GM19372 (cell line): ENCODE data around the gene NDUFV1.

Experiments
- ATAC-seq: cut with Tn5 transposase; IDR thresholded peaks from one replicate; pipeline ENCODE4 v1.9.1; 2021; ENCODE audit warnings: mild to moderate bottlenecking, low read depth, moderate library complexity; ENCODE audit not compliant: unreplicated experiment

The NDUFV1 gene

DNA sequence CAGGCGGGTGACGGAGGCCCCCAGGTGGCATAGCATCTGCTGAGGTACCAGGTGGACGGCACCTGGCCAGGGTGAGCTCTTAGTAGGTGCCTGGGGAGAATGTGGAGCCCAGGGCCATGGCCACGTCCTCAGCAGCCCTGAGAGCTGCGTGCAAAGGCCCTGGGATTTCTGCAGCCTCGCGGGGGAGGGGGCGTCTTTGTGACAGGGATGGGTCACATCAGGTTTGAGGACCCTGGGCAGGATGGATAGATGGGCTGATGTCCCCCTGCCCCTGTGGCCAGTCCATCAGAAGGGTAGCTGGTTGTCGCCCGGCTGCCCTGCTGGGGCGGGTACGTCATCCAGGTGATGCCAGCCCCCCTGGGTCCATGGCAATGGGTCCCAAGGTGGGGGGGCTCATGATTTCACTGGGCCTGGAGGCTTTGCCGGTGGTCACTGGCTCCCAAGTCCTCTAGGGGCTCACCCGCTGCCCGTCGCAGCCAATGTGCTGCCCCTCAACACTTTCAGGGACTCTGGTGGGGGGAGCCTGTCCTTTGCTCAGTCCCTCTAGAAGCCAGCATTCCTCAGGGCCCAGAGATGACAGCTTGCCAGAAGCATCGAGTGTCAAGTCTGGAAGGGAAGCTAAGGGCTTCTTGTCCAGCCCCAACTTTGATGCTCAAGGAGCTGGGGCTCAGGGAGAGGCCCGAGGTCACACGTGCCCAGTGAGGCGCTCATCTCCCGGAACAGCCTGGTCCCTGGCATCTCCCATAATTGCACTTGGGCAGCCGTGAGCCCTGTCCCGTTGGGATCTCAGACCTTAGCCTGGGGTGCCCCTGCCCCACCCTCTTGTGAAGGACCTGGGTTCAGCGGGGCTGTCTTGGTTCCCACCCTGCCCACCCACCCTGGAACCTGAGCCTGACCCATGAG, 32.0 kb downstream of the NDUFV1 start:
- no peak for ATAC-seq

GRCh38 chr11:67639438-67639859, 32.7 kb downstream of the NDUFV1 start, which contains the start of gene TBX10:
TSS of gene TBX10 (minus strand) at chr11:67639763. CDS start at chr11:67639472, 291 bp downstream.
- ATAC-seq, result no peak

DNA sequence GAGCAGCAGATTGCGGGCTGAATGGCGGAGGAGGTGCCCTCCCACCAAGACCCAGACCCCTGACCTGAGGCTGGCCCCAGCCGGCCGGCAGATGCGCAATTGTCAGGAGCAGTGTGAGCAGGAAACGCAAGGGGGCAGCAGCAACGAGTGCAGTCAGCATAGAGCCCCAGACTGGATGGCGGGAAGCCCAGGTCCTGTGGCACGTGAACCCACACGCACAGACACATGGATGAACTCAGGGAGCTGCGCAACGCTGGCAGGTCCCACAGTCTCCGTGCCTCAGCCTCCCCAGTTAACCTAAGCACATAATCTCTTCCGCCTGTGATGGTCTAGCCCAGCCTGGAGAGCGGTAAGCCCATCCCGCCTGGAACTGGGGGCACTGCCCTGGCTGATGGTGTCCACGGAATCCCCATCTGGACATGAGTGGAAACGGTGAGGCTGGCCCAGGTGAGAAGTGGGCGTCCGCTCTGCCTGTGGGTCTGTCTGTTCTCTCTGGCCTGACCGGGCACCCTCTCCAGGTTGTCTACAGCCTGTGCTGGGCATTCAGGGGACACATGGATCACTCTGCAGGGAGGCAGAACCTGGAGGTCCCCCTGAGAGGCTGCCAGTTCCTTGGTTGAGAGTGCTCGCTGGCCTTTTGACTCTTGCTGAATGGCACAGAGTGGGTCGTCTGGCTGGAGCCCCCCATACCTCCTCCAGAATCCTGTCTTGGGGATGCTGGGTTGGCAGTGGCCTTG, 33.5 kb downstream of the NDUFV1 start:
- ATAC-seq, result no peak

- ATAC-seq, result no peak
These were observed 34.1 kb downstream of the NDUFV1 start for GRCh38 chr11:67640758-67641337.

GRCh38 chr11:67641338-67642172, 34.8 kb downstream of the NDUFV1 start:
- no peak for ATAC-seq

DNA sequence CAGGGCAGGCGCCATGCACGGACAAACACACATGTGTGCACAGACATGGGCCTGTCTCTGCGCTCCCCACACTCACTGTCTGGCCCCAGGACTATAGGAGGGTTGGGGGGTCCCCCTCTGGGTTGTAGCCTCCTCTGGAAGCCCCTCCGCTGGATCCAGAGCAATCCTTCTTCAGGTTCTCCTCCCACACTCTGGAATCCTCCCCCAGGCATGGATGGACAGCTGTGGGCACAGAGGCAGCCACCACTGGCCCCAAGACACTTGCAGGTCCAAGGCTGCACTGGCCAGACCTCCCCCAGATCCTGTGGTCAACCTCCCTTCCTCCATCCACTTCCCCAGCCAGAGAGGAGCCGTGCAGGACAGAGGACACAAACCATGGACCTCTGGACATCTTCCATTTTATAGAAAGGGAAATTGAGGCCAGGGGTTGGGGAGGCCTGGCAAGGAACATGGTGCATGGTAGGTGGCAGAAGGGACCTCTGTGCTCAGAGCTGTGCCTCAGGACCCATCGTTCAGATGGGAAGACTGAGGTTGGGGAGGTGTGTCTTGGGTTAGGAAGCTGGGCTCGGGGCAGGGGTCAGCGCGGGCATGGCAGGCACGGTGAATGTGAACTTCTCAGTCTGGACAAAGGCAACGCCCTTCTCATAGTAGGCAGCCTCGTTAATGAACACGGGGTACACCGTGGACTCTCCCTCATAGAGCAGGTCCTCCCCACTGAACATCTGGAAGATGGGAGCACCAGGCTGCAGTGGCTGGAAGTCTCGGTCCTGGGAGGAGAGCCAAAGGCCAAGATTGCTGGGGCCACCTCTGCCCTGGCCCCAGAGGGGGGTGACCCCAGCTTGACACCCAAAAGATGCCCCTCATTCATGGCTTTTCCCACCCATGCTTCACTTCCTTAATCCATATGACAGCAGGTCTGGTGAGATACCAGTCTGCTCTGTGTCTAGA, 35.7 kb downstream of the NDUFV1 start:
- no peak for ATAC-seq

- no peak for ATAC-seq
These were observed 37.3 kb downstream of the NDUFV1 start for GRCh38 chr11:67644042-67644441.

DNA sequence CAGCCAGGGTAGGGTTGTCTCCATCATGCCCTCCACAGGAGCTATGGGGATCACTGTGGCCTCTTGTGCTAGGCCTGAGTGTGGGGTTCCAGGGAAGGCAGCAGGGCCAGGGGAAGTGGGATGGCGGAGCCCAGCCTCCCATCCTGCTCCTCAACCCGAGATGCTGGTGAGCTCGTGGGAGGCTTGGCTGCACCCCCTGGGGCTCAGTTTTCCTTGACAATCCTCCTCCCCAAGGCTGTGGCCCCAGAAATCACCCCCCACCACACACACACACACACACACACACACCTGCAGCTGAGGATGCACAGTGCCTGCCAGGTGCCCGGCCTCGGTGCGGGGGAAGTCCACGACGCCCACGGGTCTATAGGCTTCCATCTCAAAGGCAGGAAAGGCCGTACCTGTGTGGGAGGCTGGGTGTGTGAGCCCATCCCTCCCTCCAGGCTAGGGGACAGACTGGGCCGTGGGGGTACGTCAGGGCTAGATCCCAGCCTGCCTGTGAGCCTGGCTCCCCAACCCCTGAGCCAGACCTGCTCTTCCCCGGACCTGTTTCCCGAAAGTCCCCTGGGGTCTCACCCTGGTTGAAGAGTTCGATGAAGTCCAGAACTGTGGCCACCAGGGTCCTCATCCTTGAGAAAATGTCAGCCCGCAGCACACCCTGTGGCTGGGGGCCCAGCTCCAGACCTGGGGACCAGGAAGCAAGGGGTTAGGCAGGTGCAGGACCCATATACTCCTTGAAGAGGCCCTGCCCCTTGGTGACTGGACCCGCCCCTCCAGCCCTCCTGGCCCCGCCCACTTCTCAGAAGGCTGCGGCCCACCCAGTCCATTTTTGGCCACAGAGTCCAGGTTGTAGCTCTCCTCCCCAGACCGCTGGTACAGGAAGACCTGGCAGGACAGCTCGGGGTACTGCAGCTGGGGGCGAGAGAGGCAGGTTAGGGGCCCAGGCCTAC, 38.0 kb downstream of the NDUFV1 start:
- ATAC-seq, result no peak

- ATAC-seq, result no peak
These were observed 39.1 kb downstream of the NDUFV1 start for GRCh38 chr11:67645521-67646461.

- no peak for ATAC-seq
These were observed 40.0 kb downstream of the NDUFV1 start for GRCh38 chr11:67646535-67647336.

- no peak for ATAC-seq
These were observed 40.7 kb downstream of the NDUFV1 start for GRCh38 chr11:67647471-67647870.

GRCh38 chr11:67648140-67648795, 41.5 kb downstream of the NDUFV1 start:
- no peak for ATAC-seq

DNA sequence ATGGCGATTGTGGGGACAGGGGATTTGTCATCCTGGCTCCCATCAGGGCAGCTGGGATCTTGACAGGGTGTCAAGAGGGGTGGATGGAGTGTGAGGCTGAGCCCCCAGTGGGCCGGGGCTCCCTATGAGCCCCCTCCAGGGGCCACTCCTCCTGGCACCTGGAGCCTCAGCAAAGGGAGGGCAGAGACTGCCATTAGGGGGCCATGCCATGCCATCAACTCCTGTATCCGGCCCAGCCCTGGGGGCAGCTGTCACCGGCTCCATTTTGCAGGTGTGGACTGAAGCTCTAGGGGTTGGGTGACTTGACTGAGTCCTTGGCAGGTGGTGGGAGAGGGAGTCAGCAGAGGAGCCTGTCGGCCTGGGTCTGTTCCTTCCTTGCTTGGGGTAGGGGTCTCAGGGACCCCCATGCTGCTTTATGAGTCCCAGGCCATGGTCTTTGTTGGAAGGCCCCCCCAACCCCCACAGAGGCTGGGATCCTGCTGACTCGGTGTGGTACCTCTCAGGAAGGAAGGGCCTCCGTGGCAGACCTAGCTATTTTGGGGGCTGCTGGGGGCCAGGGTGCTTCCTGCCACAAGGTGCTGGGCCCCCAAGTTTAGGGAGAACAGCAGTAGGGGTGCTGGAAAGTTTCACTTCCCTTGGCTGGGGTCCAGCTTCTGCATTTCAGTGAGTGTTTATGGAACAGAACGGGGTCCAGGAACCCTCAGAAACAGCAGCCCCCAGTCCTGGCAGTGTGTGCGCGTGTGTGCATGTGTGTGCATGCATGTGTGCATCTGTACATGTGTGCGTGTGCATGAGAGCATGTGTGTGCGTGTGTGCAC, 42.3 kb downstream of the NDUFV1 start:
- no peak for ATAC-seq

DNA sequence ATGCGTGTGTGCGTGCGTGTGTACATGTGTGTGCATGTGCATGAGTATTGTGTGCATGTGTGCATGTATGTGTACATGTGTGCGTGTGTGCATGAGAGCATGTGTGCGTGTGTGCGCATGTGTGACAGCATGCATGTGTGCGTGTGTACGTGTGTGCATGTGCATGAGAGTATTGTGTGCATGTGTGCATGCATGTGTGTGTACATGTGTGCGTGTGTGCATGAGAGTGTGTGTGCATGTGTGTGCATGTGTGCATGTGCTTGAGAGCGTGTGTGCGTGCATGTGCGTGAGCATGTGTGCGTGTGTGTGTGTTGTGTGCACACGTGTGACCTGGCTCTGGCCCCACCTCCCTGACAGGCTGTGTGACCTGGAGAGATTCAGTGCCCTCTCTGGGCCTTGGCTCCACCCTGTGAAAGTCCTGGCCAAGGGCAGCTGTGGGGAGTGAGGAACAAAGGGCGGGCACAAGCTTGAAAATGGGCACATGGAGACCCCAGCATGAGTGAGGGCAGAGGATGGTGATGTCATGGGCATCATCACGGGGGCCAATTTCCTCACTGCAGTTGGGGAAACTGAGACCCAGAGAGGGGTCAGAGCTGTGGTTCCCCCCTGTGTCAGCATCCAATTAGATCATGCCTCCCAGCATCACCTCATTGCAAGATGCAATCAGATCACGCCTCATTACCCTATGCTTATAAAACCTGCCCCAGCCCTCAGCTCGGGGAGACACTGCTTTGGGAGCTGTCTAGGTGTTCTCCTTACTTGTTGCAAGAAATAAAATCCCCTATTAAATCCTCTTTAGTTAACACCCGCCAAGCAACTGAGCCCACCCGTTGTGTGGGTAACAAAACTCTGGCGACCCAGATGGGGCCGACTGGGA, 43.1 kb downstream of the NDUFV1 start:
- ATAC-seq, result no peak
